C4-2B (cell line): ENCODE measurements around the gene M1AP.

ENCODE experiments used
- CTCF ChIP-seq: fragments of 450-650 bp; conservative IDR thresholded peaks from 2 replicates; pipeline ENCODE4 v1.5.1; 2017; ENCODE audit warnings: mild to moderate bottlenecking
- ZFX ChIP-seq: fragments of 450-650 bp; IDR thresholded peaks from 2 replicates; pipeline ENCODE4 v1.6.1; 2017

- no peak for TF ChIP-seq CTCF
- no peak for TF ChIP-seq ZFX
Observed at GRCh38 chr2:74555610-74556103, 92.5 kb downstream of the M1AP start.
